DMS53 treated with DMSO at 0.1 percent for 48 hours (cell line): ENCODE results near the gene LDAF1.
A peak's percentile ranks its signal among the peaks of the same experiment; 100 is the strongest.
"Not testable (repeated sequence)": the region's sequence is repeated elsewhere in the genome, so short reads cannot be mapped to it uniquely, and the experiment has no call there.

Experiments used
- DNase-seq: peaks from one replicate; lab custom pipeline; 2025; ENCODE audit not compliant: unreplicated experiment; lab: John Stamatoyannopoulos, UW

LDAF1 gene

GRCh38 chr16:21158208-21159110 is at the start of gene LDAF1:
Gene LDAF1 (plus strand): TSS chr16:21158674. CDS start chr16:21161183, 2,509 bp downstream.
- DNase-seq = peak; percentile 62

DNA sequence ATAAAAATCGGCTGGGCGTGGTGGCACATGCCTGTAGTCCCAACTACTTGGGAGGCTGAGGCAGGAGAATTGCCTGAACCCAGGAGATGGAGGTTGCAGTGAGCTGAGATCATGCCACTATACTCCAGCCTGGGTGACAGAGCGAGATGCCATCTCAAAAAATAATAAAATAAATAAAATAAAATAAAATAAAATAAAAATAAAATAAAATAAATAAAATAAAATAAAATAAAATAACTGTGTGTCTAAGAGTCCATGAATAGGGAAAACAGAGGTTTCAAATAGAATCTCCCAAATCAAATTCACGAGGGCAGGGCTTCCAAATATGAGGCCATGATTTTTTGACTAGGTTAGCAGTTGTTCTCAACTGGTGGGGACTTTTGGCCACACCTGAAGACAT is 42.9 kb upstream of the LDAF1 start:
- not testable (repeated sequence) for DNase-seq

DNA sequence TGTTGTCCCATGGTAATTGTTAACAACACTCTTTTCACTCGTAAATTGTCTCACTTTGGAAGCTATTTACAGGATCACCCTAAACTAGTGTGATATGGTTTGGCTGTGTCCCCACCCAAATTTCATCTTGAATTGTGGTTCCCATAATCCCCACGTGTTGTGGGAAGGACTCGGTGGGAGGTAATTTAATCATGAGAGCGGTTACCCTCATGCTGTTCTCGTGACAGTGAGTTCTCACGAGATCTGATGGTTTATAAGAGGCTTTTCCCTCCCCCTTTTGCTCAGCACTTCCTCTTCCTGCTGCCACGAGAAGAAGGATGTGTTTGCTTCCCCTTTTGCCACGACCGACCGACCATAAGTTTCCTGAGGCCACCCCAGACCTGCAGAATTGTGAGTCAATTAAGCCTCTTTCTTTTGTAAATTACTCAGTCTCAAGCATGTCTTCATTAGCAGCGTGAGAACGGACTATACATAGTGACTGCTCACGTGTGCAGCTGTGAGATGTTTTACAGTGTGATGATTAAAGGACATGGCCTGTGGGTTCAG is 42.3 kb upstream of the LDAF1 start:
- DNase-seq = no peak

DNA sequence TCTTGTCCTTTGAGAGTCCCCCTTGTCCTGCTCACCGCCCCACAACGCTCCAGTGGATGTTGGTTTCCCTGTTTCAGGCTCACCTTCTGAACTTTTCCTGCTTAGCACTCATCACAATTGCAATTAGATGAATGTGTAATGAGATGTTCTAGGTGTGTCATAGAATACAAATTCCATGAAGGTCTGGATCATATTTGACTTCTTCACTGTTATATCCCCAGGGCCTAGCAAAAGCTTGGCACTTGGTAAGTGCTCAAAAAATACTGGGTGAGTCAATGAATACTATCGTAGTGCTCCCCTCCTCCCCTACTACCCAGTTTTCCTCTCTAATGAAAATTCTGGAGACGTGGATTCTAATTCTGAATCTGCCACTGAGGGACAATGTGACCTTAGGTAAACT is 40.9 kb upstream of the LDAF1 start:
- DNase-seq = no peak

GRCh38 chr16:21120976-21121520 is 37.4 kb upstream of the LDAF1 start:
- no peak for DNase-seq

- DNase-seq = no peak
These were observed 33.3 kb upstream of the LDAF1 start for GRCh38 chr16:21125191-21125590.

DNA sequence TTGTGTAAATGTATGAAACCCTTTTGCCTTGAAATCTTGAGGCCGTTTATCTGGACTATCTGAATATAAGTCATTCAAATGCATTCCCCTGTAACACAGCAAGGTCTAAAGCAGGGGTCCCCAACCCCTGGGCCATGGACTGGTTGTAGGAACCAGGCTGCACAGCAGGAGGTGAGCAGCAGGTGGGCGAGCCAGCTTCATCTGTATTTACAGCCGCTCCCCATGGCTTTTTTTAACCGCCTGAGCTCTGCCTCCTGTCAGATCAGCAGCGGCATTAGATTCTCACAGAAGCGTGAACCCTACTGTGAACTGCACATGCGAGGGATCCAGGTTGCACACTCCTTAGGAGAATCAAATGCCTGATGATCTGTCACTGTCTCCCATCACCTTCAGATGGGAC is 32.0 kb upstream of the LDAF1 start:
- no peak for DNase-seq

DNA sequence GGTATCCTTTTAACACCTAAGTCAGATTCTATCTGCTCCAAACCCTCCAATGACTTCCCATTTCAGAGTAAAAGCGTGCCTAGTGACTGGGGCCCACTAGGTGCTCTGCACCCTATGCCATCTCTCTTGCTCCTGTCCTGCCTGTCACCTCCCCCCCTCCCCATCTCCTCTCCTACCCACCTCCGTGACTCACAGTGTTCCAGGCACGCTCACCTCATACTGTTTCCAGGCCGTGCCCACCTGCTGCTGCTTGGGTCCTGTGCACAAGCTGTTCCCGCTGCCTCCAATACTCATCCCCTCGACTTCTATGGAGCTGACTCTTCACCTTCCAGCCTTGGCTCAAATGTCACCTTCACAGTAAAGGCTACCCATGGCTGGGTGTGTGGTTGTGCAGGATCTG is 29.5 kb upstream of the LDAF1 start:
- no peak for DNase-seq

GRCh38 chr16:21130811-21131210 is 27.7 kb upstream of the LDAF1 start:
- DNase-seq = no peak

DNA sequence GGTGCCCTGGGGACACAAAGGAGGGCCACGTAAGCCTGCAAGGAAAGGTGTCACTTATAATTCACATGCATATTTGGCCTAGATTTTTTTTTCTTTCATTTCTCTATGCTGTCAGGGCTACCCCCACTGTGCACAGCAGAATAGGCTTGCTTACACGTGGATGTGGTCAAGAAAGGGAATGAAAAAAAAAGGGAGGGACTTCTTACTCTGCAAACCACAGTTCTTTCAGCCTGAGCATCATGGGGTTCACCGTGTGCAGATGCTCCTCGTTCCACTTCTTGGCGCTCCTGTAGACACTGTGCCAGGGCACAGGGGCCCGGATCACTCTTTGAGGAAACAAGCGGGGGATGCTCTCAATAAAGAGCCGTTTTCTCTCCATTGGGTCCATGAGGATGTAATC is 24.4 kb upstream of the LDAF1 start:
- DNase-seq = no peak

- DNase-seq = no peak
These were observed 12.7 kb upstream of the LDAF1 start for GRCh38 chr16:21145738-21146137.

- DNase-seq = peak; percentile 47
These were observed 8.0 kb upstream of the LDAF1 start, which contains the start of gene DNAH3 for GRCh38 chr16:21150375-21151001. Gene DNAH3 (minus strand): TSS chr16:21150846. CDS start chr16:21150319, 527 bp downstream.

GRCh38 chr16:21152160-21153030 is 6.1 kb upstream of the LDAF1 start:
- not testable (repeated sequence) for DNase-seq

GRCh38 chr16:21153124-21153729 is 5.2 kb upstream of the LDAF1 start:
- peak; percentile 32 for DNase-seq

GRCh38 chr16:21156011-21156410 is 2.5 kb upstream of the LDAF1 start:
- DNase-seq = not testable (repeated sequence)

DNA sequence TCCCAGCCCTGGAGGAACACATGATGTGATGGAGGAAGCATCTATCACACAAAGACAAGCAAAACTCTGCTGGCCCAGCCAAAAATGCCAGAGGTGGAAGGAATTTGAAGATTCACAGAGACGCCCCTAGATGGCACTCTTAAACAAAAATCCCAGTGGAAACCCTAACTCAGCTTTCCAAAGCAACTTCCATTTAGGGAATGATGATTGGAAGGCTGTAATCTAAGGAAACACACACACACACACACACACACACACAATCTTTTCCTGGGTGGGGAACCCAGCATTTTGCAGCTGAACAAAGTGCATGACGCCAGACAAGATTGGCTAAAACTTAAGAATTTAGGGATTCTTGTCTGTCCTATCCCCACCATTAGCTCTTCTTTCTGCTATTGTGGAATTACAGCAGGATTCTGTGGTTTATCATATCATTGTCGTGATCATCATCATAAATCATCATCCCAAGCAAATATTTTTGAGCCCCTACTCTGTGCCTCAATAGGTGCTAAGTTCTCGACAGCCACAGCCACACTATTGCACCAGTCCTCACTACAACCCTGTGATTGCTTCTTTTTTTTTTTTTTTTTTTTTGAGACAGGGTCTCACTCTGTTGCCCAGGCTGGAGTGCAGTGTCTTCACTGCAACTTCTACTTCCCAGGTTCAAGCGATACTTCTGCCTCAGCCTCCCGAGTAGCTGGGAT is 1.6 kb upstream of the LDAF1 start:
- peak; percentile 35 for DNase-seq

GRCh38 chr16:21157632-21158031 is 842 bp upstream of the LDAF1 start:
- no peak for DNase-seq

GRCh38 chr16:21159281-21159951 is 942 bp downstream of the LDAF1 start:
- peak; percentile 10 for DNase-seq

GRCh38 chr16:21160276-21160675 is 1.8 kb downstream of the LDAF1 start:
- no peak for DNase-seq
